DOHH2 (cell line): ENCODE results near the gene IL7R.

ENCODE experiments used
- CTCF ChIP-seq: fragments of 200-600 bp; sonication (generic); IDR thresholded peaks from one replicate; pipeline ENCODE4 v1.5.1; 2014; ENCODE audit warnings: antibody characterized with exemption, mild to moderate bottlenecking, low read depth, low read length; ENCODE audit not compliant: poor library complexity, severe bottlenecking
- EZH2phosphoT487 ChIP-seq: fragments of 200-600 bp; sonication (generic); IDR thresholded peaks from 2 replicates; pipeline ENCODE4 v1.6.1; 2017; ENCODE audit warnings: borderline replicate concordance, mild to moderate bottlenecking, antibody characterized with exemption, low read length, moderate library complexity, mixed read lengths

GRCh38 chr5:35815089-35815936 lies 41.4 kb upstream of the IL7R start:
- TF ChIP-seq CTCF (peak; percentile 72), EZH2phosphoT487 (no peak)
